K562 (cell line): ENCODE data around the gene FHIT. TPM values are rescaled to one million over a fixed set of nuclear protein-coding genes. Genes with fewer than 3 reads are reported as not detected.

ENCODE experiments used
- ATAC-seq: fragments of 200-7000 bp; cut with Tn5 transposase; 3 replicates; pipeline ENCODE4 v1.9.1; 2020; ENCODE audit warnings: moderate library complexity
- BruUV-seq: library from RNA; stranded (reverse); fragments of 400-500 nt; replicated peaks from 2 replicates; lab custom pipeline; 2021; lab: Mats Ljungman, UMichigan
- CTCF ChIA-PET: fragments of 300-600 bp; formaldehyde crosslinking; extraction: SDS; loops from one replicate; lab custom pipeline; 2021; ENCODE audit warnings: low intra/inter-chr PET ratio; lab: Yijun Ruan, JAX
- POLR2A ChIA-PET: fragments of 300-600, 350-650 bp; sonication (Branson Sonifier 250); formaldehyde crosslinking; extraction: SDS; loops from one replicate; lab custom pipeline; 2021; ENCODE audit warnings: antibody characterized with exemption, inconsistent platforms; lab: Yijun Ruan, JAX
- DNase-seq, 4 experiments: peaks; one replicate each; pipeline versions ENCODE4 v3.0.0 to v3.0.0-alpha.2; 2011 to 2018; ENCODE audit warnings: low spot score in 3 of 4, mixed read lengths in 3 of 4; ENCODE audit errors: extremely low read depth in 1 of 4
- FAIRE-seq: peaks from 2 replicates; lab custom pipeline; 2011; peaks lifted over from hg19 to GRCh38; lab: Jason Lieb, UNC
- H2AFZ ChIP-seq: 2 replicates; pipeline ENCODE4 v1.6.0; 2011; ENCODE audit warnings: low read depth, low read length, control low read depth, inconsistent platforms
- H3K27ac ChIP-seq: fragments of 200-600 bp; 3 replicates; pipeline ENCODE4 v1.8.0; 2011; ENCODE audit warnings: low read depth, mild to moderate bottlenecking, control low read depth, inconsistent platforms, low read length, moderate library complexity, mixed read lengths; ENCODE audit errors: extremely low read depth
- H3K27me3 ChIP-seq, 2 experiments: fragments of 300-600 bp in 1 of 2; 2 replicates in 1 of 2; 3 replicates in 1 of 2; pipeline versions ENCODE4 v1.6.0 to v1.8.0; 2011; ENCODE audit warnings: inconsistent platforms in 2 of 2, low read length in 2 of 2, mild to moderate bottlenecking in 1 of 2, mixed read lengths in 1 of 2, moderate library complexity in 1 of 2; ENCODE audit not compliant: control insufficient read depth in 2 of 2, insufficient read depth in 2 of 2
- H3K36me3 ChIP-seq: fragments of 300-600 bp; 3 replicates; pipeline ENCODE4 v1.8.0; 2011; ENCODE audit warnings: mild to moderate bottlenecking, low read length, inconsistent platforms; ENCODE audit not compliant: control insufficient read depth, insufficient read depth
- H3K4me1 ChIP-seq, 2 experiments: fragments of 200-600 bp in 1 of 2; replicated peaks in 1 of 2; 2 replicates in 1 of 2; 3 replicates in 1 of 2; pipeline versions ENCODE4 v1.5.1 to v1.8.0; 2011; ENCODE audit warnings: inconsistent platforms in 2 of 2, low read length in 2 of 2, mild to moderate bottlenecking in 1 of 2, mixed read lengths in 1 of 2, moderate library complexity in 1 of 2; ENCODE audit not compliant: control insufficient read depth in 2 of 2, insufficient read depth in 2 of 2
- H3K4me2 ChIP-seq: 2 replicates; pipeline ENCODE4 v1.6.1; 2011; ENCODE audit warnings: low read length, control low read depth, inconsistent platforms, mixed read lengths; ENCODE audit not compliant: insufficient read depth
- H3K4me3 ChIP-seq: fragments of 200-600 bp; sonication (generic), shearing (Covaris generic); 2 replicates; pipeline ENCODE4 v1.5.1; 2016; ENCODE audit warnings: control low read depth, inconsistent platforms
- H3K79me2 ChIP-seq: fragments of 200-600 bp; 3 replicates; pipeline ENCODE4 v1.8.0; 2011; ENCODE audit warnings: low read length, inconsistent platforms; ENCODE audit not compliant: control insufficient read depth, insufficient read depth
- H3K9ac ChIP-seq, 2 experiments: 2 replicates each; pipeline versions ENCODE4 v1.6.0 to v1.6.1; 2011; ENCODE audit warnings: low read depth in 2 of 2, low read length in 2 of 2, control low read depth in 1 of 2, inconsistent platforms in 1 of 2, mild to moderate bottlenecking in 1 of 2, mixed read lengths in 1 of 2; ENCODE audit not compliant: insufficient read depth in 1 of 2
- H3K9me1 ChIP-seq: one replicate; pipeline ENCODE4 v1.6.0; 2011; ENCODE audit warnings: inconsistent platforms, mild to moderate bottlenecking, low read length, moderate library complexity; ENCODE audit not compliant: control insufficient read depth, insufficient read depth
- H3K9me3 ChIP-seq: replicated peaks from 2 replicates; pipeline ENCODE4 v1.5.1; 2011; ENCODE audit warnings: low read depth, low read length, inconsistent platforms; ENCODE audit not compliant: control insufficient read depth, insufficient read depth
- H4K20me1 ChIP-seq: replicated peaks from 2 replicates; pipeline ENCODE4 v1.6.1; 2011; ENCODE audit warnings: low read length, inconsistent platforms, mixed read lengths; ENCODE audit not compliant: control insufficient read depth, insufficient read depth
- CHAMP1 ChIP-seq: fragments of 450-650 bp; IDR thresholded peaks from 2 replicates; pipeline ENCODE4 v1.6.1; 2016; ENCODE audit warnings: mild to moderate bottlenecking
- EP300 ChIP-seq: IDR thresholded peaks from 2 replicates; pipeline ENCODE4 v1.6.1; 2012; ENCODE audit warnings: low read length, improper control_type of control experiment
- FOSL1 ChIP-seq: fragments of 200-800 bp; sonication (Bioruptor generic); conservative IDR thresholded peaks from 2 replicates; pipeline ENCODE4 v1.6.1; 2016; ENCODE audit warnings: missing genetic modification characterization, missing compliant biosample characterization
- FOXJ2 ChIP-seq: fragments of 200-800 bp; sonication (Bioruptor generic); IDR thresholded peaks from 2 replicates; pipeline ENCODE4 v1.6.1; 2016; ENCODE audit warnings: missing genetic modification characterization, missing compliant biosample characterization
- GTF3C2 ChIP-seq: IDR thresholded peaks from 3 replicates; pipeline ENCODE4 v1.6.1; 2011; ENCODE audit warnings: borderline replicate concordance, mild to moderate bottlenecking, moderate library complexity; ENCODE audit not compliant: insufficient read length; ENCODE audit errors: extremely low read depth
- MYNN ChIP-seq, 2 experiments: sonication (generic); formaldehyde crosslinking in 1 of 2; IDR thresholded peaks; 2 replicates each; pipeline versions ENCODE4 v1.5.0 to v1.6.1; 2016 to 2020; ENCODE audit warnings: antibody characterized with exemption in 1 of 2, missing genetic modification reagents in 1 of 2
- PRPF4 ChIP-seq: fragments of 200-400 bp; formaldehyde crosslinking; IDR thresholded peaks from one replicate; pipeline ENCODE4 v1.6.1; 2017; ENCODE audit warnings: low read length, low read depth, mild to moderate bottlenecking; ENCODE audit not compliant: insufficient read depth, poor library complexity, severe bottlenecking
- PTBP1 ChIP-seq: fragments of 200-400 bp; formaldehyde crosslinking; IDR thresholded peaks from 2 replicates; pipeline ENCODE4 v1.6.1; 2017; ENCODE audit warnings: low read depth, low read length
- RBM25 ChIP-seq: fragments of 200-400 bp; formaldehyde crosslinking; IDR thresholded peaks from 2 replicates; pipeline ENCODE4 v1.6.1; 2018; ENCODE audit warnings: low read length, low read depth, moderate library complexity; ENCODE audit not compliant: severe bottlenecking
- STAT5A ChIP-seq: IDR thresholded peaks from 2 replicates; pipeline ENCODE4 v1.6.1; 2012; ENCODE audit warnings: low read length, inconsistent platforms, borderline replicate concordance
- STAT5B ChIP-seq: fragments of 250-450 bp; sonication (Bioruptor Pico); IDR thresholded peaks from 2 replicates; pipeline ENCODE4 v1.8.0; 2021; ENCODE audit warnings: mild to moderate bottlenecking, inconsistent platforms
- TRIM28 ChIP-seq: fragments of 450-650 bp; IDR thresholded peaks from 2 replicates; pipeline ENCODE4 v1.6.1; 2017
- ZC3H4 ChIP-seq: sonication (generic); formaldehyde crosslinking; IDR thresholded peaks from 2 replicates; pipeline ENCODE4 v1.9.0; 2021; ENCODE audit warnings: missing genetic modification reagents, borderline replicate concordance
- ZNF280B ChIP-seq: fragments of 250-450 bp; sonication (Bioruptor Pico); IDR thresholded peaks from 2 replicates; pipeline ENCODE4 v1.5.1; 2021; ENCODE audit warnings: mild to moderate bottlenecking
- ZNF583 ChIP-seq: fragments of 250-450 bp; sonication (Bioruptor Pico); IDR thresholded peaks from 2 replicates; pipeline ENCODE4 v1.4.0; 2020
- ZNF77 ChIP-seq: fragments of 250-450 bp; sonication (Bioruptor Pico); IDR thresholded peaks from 2 replicates; pipeline ENCODE4 v1.5.0; 2020
- WGBS: fragments of 100-300 bp; shearing (Covaris generic); methylation state at CpG from one replicate; pipeline ENCODE4 v1.1.6; 2016; ENCODE audit warnings: low coverage, mixed read lengths; ENCODE audit not compliant: insufficient coverage; ENCODE audit errors: missing lambda C conversion rate; 5-methylcytosine and 5-hydroxymethylcytosine counted together
- in situ Hi-C: fragments of 300-500 bp; cut with MboI; formaldehyde crosslinking; loops from 4 replicates; pipeline ENCODE4 v1.15.0; 2018; ENCODE audit warnings: inconsistent platforms, mixed read lengths
- intact Hi-C: fragments of 100-400 bp; cut with micrococcal nuclease; formaldehyde crosslinking; loops from 2 replicates; pipeline ENCODE4 v1.14.2; 2022
- polyA plus RNA-seq, 8 experiments: library from polyadenylated mRNA; depleted of rRNA in 4 of 8; stranded (reverse) in 5 of 8; unstranded in 3 of 8; fragments of >200 nt; fragmentation: Nextera tagmentation in 2 of 8; fragmentation: Illumina TruSeq in 1 of 8; extraction: Ambion mirVana in 2 of 8; extraction: Trizol in 1 of 8; gene quantifications; 2 replicates each; pipeline versions ENCODE4 v1.2.1 to v1.2.3, GENCODE V29; 2011 to 2014; ENCODE audit warnings: inconsistent platforms in 1 of 8, missing spikeins in 1 of 8
- total RNA-seq, 7 experiments: library from RNA; depleted of rRNA in 6 of 7; stranded (reverse); fragments of >200 nt in 6 of 7; fragmentation: Illumina TruSeq in 2 of 7; extraction: Trizol in 2 of 7; gene quantifications; 2 replicates each; pipeline versions ENCODE4 v1.2.1 to v1.2.3, GENCODE V29; 2011 to 2021; ENCODE audit warnings: low replicate concordance in 1 of 7

FHIT gene
- total and polyA plus RNA-seq, 9 of the 15 experiments (the other 6 are each of a cell fraction or from before 2014, with no cell fraction given), result 1.7 to 9.1 (median 4.3) TPM

- Histone ChIP-seq H3K27me3 (no peaks in the 10 kb centered on the region), H3K27ac (no peak overlapping the region), H3K36me3 (no peaks in the 10 kb centered on the region), H4K20me1 (no peaks in the 10 kb centered on the region), H3K79me2 (no peaks in the 10 kb centered on the region), H3K9me1 (no peaks in the 10 kb centered on the region), H2AFZ (no peak overlapping the region; the same call in 1 of the 2 replicates), H3K9me3 (no peaks in the 10 kb centered on the region), H3K4me3 (no peak overlapping the region), H3K9ac (no peak overlapping the region), H3K4me2 (no peak overlapping the region), H3K4me1 (no peaks in the 10 kb centered on the region; a peak in 1 of 5 replicates)
- DNase-seq, result peak in 1 of 4 experiments; percentile 10
- in situ Hi-C loops, result no loop called here
- FAIRE-seq, result no peak
- BruUV-seq, result no TSS peak
- POLR2A ChIA-PET, result interaction anchor here (0.7 to 1.0 kb wide), 2 partner anchors 10 to 237 kb away, joined by 3 read pairs; no protein-coding TSS in a partner anchor
- CTCF ChIA-PET, result no interaction called here
- intact Hi-C loops, result no loop called here
- WGBS, result 24% methylated on average over 9 of the region's 9 CpGs
- ATAC-seq, result peak; percentile 55
- no peak for TF ChIP-seq PTBP1
- TF ChIP-seq MYNN (IDR thresholded peaks at IDR 0.05), result no peak
- no peak for TF ChIP-seq MYNN (CRISPR knock-in tag; IDR thresholded peaks at IDR 0.05)
- TF ChIP-seq EP300, result no peak
- no peak for TF ChIP-seq ZNF77
- TF ChIP-seq ZNF280B (CRISPR knock-in tag), result no peak
- no peak for TF ChIP-seq TRIM28
- TF ChIP-seq GTF3C2, result no peak
- no peak for TF ChIP-seq STAT5B
- TF ChIP-seq ZNF583 (CRISPR knock-in tag), result no peak
- no peak for TF ChIP-seq ZC3H4 (CRISPR knock-in tag)
- no peak for TF ChIP-seq PRPF4
- no peak for TF ChIP-seq RBM25
- no peak for TF ChIP-seq FOSL1 (tag)
- TF ChIP-seq CHAMP1, result no peak
- TF ChIP-seq STAT5A, result no peak
- TF ChIP-seq FOXJ2, result no peak
Measured at GRCh38 chr3:60514085-60514649, 737.1 kb downstream of the FHIT start.
